ENCODE results near the gene ZNF85. TPM values are rescaled to one million over a fixed set of nuclear protein-coding genes. Genes with fewer than 3 reads are reported as not detected.

ZNF85 gene
- total and polyA plus RNA-seq, 2 donors (not counting 1 experiment from before 2014, with no cell fraction given) = 3.7 to 17.1 TPM

DNA sequence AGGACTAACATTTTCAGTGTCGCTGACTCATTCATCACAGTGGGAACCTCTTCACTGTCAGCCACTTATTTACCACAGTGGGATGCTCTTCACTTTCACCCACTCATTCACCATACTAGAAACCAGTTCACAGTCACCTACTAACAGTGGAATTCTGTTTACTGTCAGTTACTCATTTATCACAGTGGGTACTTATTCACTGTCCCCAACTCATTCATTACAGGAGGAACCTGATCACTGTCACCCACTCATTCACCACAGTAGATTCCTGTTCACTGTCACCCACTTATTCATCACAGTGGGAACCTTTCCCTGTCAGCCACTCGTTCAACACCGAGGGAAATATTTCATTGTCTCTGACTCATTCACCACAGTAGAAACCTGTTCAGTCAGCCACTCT is 10.1 kb upstream of the ZNF85 start:
- Mint-ChIP-seq H3K4me3 (no peak overlapping the region), H3K27ac (no peak overlapping the region), H3K27me3 (peaks cover 45% of the 10 kb centered on the region), H3K4me1 (no peaks in the 10 kb centered on the region), H3K9me3 (ENCODE audit: insufficient read depth) (peaks cover 36% of the 10 kb centered on the region)
- 88% methylated on average over 3 of the region's 3 CpGs for WGBS (ENCODE audit: insufficient coverage)
- TF ChIP-seq EZH2 (IDR thresholded peaks at IDR 0.05; ENCODE audit: borderline replicate concordance, insufficient read depth, low read depth, low read length, poor library complexity, severe bottlenecking) (no peak), CTCF (IDR thresholded peaks at IDR 0.05) (no peak)
- POLR2A ChIA-PET = no interaction called here
- CTCF ChIA-PET = no interaction called here
- peaks cover 0 to 2% (median 0%) of the 10 kb centered on the region in 4 experiments for H3K27me3 ChIP-seq (replicated peaks in 1 of 4; ENCODE audit: control extremely low read depth in 1 of 4, control insufficient read depth in 3 of 4, insufficient read depth in 4 of 4, low read length in 3 of 4)
- no peaks in the 10 kb centered on the region for H4K20me1 ChIP-seq (ENCODE audit: control insufficient read depth, insufficient read depth, low read length, poor library complexity, severe bottlenecking)
- intact Hi-C loops (cut with micrococcal nuclease) = no loop called here
- H3K4me2 ChIP-seq (replicated peaks; ENCODE audit: low read depth, low read length, poor library complexity, severe bottlenecking) = no peak overlapping the region
- no peak overlapping the region for H3K27ac ChIP-seq (ENCODE audit: low read length in 2 of 2)
- H2AFZ ChIP-seq (ENCODE audit: insufficient read depth, low read depth, low read length, poor library complexity, severe bottlenecking) = no peak overlapping the region
- ATAC-seq (ENCODE audit: low read depth) (no peak), DNase-seq (no peak)
- H3K4me1 ChIP-seq (ENCODE audit: control insufficient read depth in 2 of 2, insufficient read depth in 2 of 2, low read length in 2 of 2) = no peaks in the 10 kb centered on the region
- no peaks in the 10 kb centered on the region for H3K79me2 ChIP-seq (ENCODE audit: control insufficient read depth, insufficient read depth, low read length)
- peaks cover 0 to 7% (median 3%) of the 10 kb centered on the region in 3 donors for H3K9me3 ChIP-seq (ENCODE audit: control extremely low read depth in 1 of 3, control insufficient read depth in 2 of 3, insufficient read depth in 1 of 3, low read length in 2 of 3)
- no peak overlapping the region for H3K9ac ChIP-seq (ENCODE audit: low read length)
- no peak overlapping the region for H3K4me3 ChIP-seq (ENCODE audit: control extremely low read depth in 1 of 5, extremely low read depth in 1 of 5, insufficient read depth in 1 of 5, low read depth in 2 of 5, low read length in 4 of 5)
- no peaks in the 10 kb centered on the region for H3K36me3 ChIP-seq (replicated peaks in 1 of 2; ENCODE audit: control extremely low read depth in 1 of 2, control insufficient read depth in 1 of 2, extremely low read depth in 1 of 2, insufficient read depth in 2 of 2, low read length in 1 of 2)

DNA sequence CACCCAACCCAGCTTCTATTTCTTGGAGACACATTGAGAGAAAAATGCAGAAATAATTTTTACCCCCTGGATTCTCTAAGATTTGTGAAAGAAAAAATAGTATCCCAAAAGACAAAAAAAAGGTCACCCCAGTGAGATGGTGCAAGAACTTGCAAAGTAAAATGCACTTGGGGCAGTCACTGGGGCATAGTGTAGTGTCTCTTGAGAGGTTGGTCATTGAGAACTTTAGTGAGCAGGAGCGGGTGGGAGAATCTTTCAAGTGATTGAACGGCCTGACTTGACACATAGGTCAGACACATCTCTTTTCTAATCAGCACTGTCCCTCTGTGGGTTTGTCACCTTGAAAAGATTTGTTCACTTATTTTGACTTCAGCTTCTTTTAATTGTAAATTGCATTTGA is 2.4 kb downstream of the ZNF85 start:
- H3K27ac Mint-ChIP-seq = no peak overlapping the region
- no peak for ATAC-seq (ENCODE audit: low read depth)
- Histone ChIP-seq H3K27ac (ENCODE audit: low read length in 2 of 2) (no peak overlapping the region), H2AFZ (ENCODE audit: insufficient read depth, low read depth, low read length, poor library complexity, severe bottlenecking) (no peak overlapping the region), H4K20me1 (ENCODE audit: control insufficient read depth, insufficient read depth, low read length, poor library complexity, severe bottlenecking) (no peaks in the 10 kb centered on the region), H3K9ac (ENCODE audit: low read length) (no peak overlapping the region), H3K4me2 (replicated peaks; ENCODE audit: low read depth, low read length, poor library complexity, severe bottlenecking) (no peak overlapping the region), H3K4me1 (ENCODE audit: control insufficient read depth in 2 of 2, insufficient read depth in 2 of 2, low read length in 2 of 2) (peaks cover 4 to 9% of the 10 kb centered on the region in 2 donors), H3K27me3 (replicated peaks in 1 of 4; ENCODE audit: control extremely low read depth in 1 of 4, control insufficient read depth in 3 of 4, insufficient read depth in 4 of 4, low read length in 3 of 4) (no peaks in the 10 kb centered on the region), H3K4me3 (ENCODE audit: control extremely low read depth in 1 of 5, extremely low read depth in 1 of 5, insufficient read depth in 1 of 5, low read depth in 2 of 5, low read length in 4 of 5) (no peak overlapping the region), H3K36me3 (replicated peaks in 1 of 2; ENCODE audit: control extremely low read depth in 1 of 2, control insufficient read depth in 1 of 2, extremely low read depth in 1 of 2, insufficient read depth in 2 of 2, low read length in 1 of 2) (peaks cover 0 to 5% of the 10 kb centered on the region in 2 experiments), H3K9me3 (ENCODE audit: control extremely low read depth in 1 of 3, control insufficient read depth in 2 of 3, insufficient read depth in 1 of 3, low read length in 2 of 3) (peaks cover 0 to 4% (median 3%) of the 10 kb centered on the region in 3 donors), H3K79me2 (ENCODE audit: control insufficient read depth, insufficient read depth, low read length) (peaks cover 50% of the 10 kb centered on the region)
- peaks cover 19% of the 10 kb centered on the region for H3K4me1 Mint-ChIP-seq
- CTCF ChIA-PET = no interaction called here
- intact Hi-C loops (cut with micrococcal nuclease) = no loop called here
- TF ChIP-seq CTCF (IDR thresholded peaks at IDR 0.05) (no peak), EZH2 (IDR thresholded peaks at IDR 0.05; ENCODE audit: borderline replicate concordance, insufficient read depth, low read depth, low read length, poor library complexity, severe bottlenecking) (no peak)
- POLR2A ChIA-PET = no interaction called here
- no CpG with 5 or more reads among the region's 2 CpGs for WGBS (ENCODE audit: insufficient coverage)
- no peak overlapping the region for H3K4me3 Mint-ChIP-seq
- H3K27me3 Mint-ChIP-seq = no peaks in the 10 kb centered on the region
- no peak for DNase-seq
- no peaks in the 10 kb centered on the region for H3K9me3 Mint-ChIP-seq (ENCODE audit: insufficient read depth)
